Right atrium auricular region (tissue), 2 donors: Measurements from ENCODE around the gene GABRB2. TPM values are rescaled to one million over a fixed set of nuclear protein-coding genes. Genes with fewer than 3 reads are reported as not detected.

Source experiments
- DNase-seq: peaks from one replicate; pipeline ENCODE4 v3.0.0-alpha.2; 2019; ENCODE audit warnings: low spot score
- H3K27ac ChIP-seq, 2 donors: fragments of 200-600 bp; sonication (generic); 1 replicate in 1 of 2; 2 replicates in 1 of 2; pipeline ENCODE4 v1.5.1; 2016 to 2019
- H3K27me3 ChIP-seq, 2 donors: fragments of 200-600 bp; sonication (generic); one replicate each; pipeline versions ENCODE4 v1.5.1 to v1.6.0; 2017 to 2019
- H3K36me3 ChIP-seq: fragments of 200-600 bp; sonication (generic); one replicate; pipeline ENCODE4 v1.5.1; 2016
- H3K4me1 ChIP-seq, 2 donors: fragments of 200-600 bp; sonication (generic); one replicate each; pipeline versions ENCODE4 v1.5.1 to v1.6.0; 2017 to 2019
- H3K4me3 ChIP-seq, 2 donors: fragments of 200-600 bp; sonication (generic); 1 replicate in 1 of 2; 2 replicates in 1 of 2; pipeline ENCODE4 v1.5.1; 2017 to 2019; ENCODE audit warnings: mild to moderate bottlenecking in 1 of 2, moderate library complexity in 1 of 2
- H3K9me3 ChIP-seq, 2 donors: fragments of 200-600 bp; sonication (generic); one replicate each; pipeline ENCODE4 v1.5.1; 2019
- CTCF ChIP-seq, 2 donors: fragments of 200-600 bp; sonication (generic); IDR thresholded peaks; one replicate each; pipeline ENCODE4 v1.5.1; 2019; ENCODE audit warnings: antibody characterized with exemption in 2 of 2
- total RNA-seq, 2 donors: library from RNA; depleted of rRNA; stranded (reverse); fragments of >200 nt; gene quantifications; one replicate each; pipeline ENCODE4 v1.1.0, GENCODE V29; 2016

The GABRB2 gene
- total RNA-seq, 2 donors from 2014 or later: 0.37 to 2.0 TPM

- Histone ChIP-seq H3K4me3 (no peak overlapping the region), H3K4me1 (no peaks in the 10 kb centered on the region), H3K36me3 (no peaks in the 10 kb centered on the region), H3K27ac (no peak overlapping the region), H3K27me3 (no peaks in the 10 kb centered on the region), H3K9me3 (no peaks in the 10 kb centered on the region)
- no peak for DNase-seq
- TF ChIP-seq CTCF (IDR thresholded peaks at IDR 0.05): no peak
Measured at GRCh38 chr5:161284445-161284844, 262.1 kb downstream of the GABRB2 start.

- Histone ChIP-seq H3K4me3 (no peak overlapping the region), H3K27ac (no peak overlapping the region), H3K36me3 (no peaks in the 10 kb centered on the region), H3K4me1 (no peaks in the 10 kb centered on the region), H3K9me3 (no peaks in the 10 kb centered on the region), H3K27me3 (no peaks in the 10 kb centered on the region)
- DNase-seq: no peak
- no peak for TF ChIP-seq CTCF (IDR thresholded peaks at IDR 0.05)
Measured at GRCh38 chr5:161283296-161283695, 263.2 kb downstream of the GABRB2 start.

- DNase-seq: no peak
- TF ChIP-seq CTCF (IDR thresholded peaks at IDR 0.05): peak in 1 of 2 donors; percentile 17
- Histone ChIP-seq H3K4me3 (no peak overlapping the region), H3K4me1 (no peaks in the 10 kb centered on the region), H3K36me3 (no peaks in the 10 kb centered on the region), H3K27ac (no peak overlapping the region), H3K9me3 (no peaks in the 10 kb centered on the region), H3K27me3 (no peaks in the 10 kb centered on the region)
Measured at GRCh38 chr5:161278739-161279660, 267.5 kb downstream of the GABRB2 start.

GRCh38 chr5:161277011-161277410 lies 269.5 kb downstream of the GABRB2 start:
- TF ChIP-seq CTCF (IDR thresholded peaks at IDR 0.05): no peak
- no peaks in the 10 kb centered on the region for H3K4me1 ChIP-seq
- no peaks in the 10 kb centered on the region for H3K9me3 ChIP-seq
- no peak for DNase-seq
- no peaks in the 10 kb centered on the region for H3K27me3 ChIP-seq
- no peak overlapping the region for H3K27ac ChIP-seq
- H3K36me3 ChIP-seq: no peaks in the 10 kb centered on the region
- no peak overlapping the region for H3K4me3 ChIP-seq

GRCh38 chr5:161274951-161275350 lies 271.6 kb downstream of the GABRB2 start:
- no peak for TF ChIP-seq CTCF (IDR thresholded peaks at IDR 0.05)
- H3K36me3 ChIP-seq: no peaks in the 10 kb centered on the region
- H3K4me3 ChIP-seq: no peak overlapping the region
- no peaks in the 10 kb centered on the region for H3K4me1 ChIP-seq
- no peak for DNase-seq
- H3K9me3 ChIP-seq: no peaks in the 10 kb centered on the region
- H3K27ac ChIP-seq: no peak overlapping the region
- H3K27me3 ChIP-seq: no peaks in the 10 kb centered on the region
